Left renal pelvis (tissue), 4 donors: Measurements from ENCODE around the gene RFWD3. TPM values are rescaled to one million over a fixed set of nuclear protein-coding genes. Genes with fewer than 3 reads are reported as not detected.

Experiments
- DNase-seq, 4 donors: peaks; one replicate each; pipeline ENCODE4 v3.0.0-alpha.2; 2013; ENCODE audit warnings: low read depth in 4 of 4, low spot score in 3 of 4
- polyA plus RNA-seq, 4 donors: library from polyadenylated mRNA; unstranded; fragments of 120-200 nt; gene quantifications; one replicate each; pipeline ENCODE4 v1.2.1, GENCODE V29; 2013; ENCODE audit not compliant: insufficient read length in 4 of 4

Gene RFWD3
- polyA plus RNA-seq, 4 donors, result 18.2 to 30.3 (median 28.6) TPM

DNA sequence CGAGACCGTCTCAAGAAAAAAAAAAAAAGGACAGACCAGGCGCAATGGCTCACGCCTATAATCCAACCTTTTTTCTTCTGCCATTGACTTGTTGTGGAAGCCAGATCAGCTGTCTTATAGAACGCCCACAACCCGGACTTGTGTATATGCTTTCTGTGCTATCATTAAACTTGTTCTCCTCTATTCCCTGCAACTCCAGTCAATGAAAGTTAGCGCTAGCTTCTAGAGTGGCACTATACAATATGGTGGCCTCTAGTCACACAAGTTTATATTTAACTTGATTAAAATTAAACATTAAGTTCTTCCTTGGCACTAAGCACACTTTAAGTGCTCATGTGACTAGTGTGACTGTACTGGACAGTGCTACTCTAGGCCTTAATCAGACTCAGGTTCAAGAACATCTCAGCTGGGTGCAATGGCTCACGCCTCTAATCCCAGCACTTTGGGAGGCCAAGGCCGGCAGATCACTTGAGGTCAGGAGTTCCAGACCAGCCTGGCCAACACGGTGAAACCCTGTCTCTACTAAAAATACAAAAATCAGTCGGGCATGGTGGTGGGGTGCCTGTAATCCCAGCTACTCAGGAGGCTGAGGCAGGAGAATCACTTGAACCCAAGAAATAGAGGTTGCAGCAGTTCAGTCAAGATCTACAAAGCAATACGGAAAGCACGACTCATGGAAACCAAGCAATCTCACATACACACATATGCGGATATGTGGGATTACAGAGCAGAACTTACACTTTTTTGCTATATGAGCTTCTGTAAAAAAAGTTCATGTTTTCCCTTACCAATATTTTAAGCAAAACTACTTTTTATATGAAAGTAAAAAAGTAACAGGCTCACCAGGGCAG, 41.0 kb downstream of the RFWD3 start:
- DNase-seq, result no peak

DNA sequence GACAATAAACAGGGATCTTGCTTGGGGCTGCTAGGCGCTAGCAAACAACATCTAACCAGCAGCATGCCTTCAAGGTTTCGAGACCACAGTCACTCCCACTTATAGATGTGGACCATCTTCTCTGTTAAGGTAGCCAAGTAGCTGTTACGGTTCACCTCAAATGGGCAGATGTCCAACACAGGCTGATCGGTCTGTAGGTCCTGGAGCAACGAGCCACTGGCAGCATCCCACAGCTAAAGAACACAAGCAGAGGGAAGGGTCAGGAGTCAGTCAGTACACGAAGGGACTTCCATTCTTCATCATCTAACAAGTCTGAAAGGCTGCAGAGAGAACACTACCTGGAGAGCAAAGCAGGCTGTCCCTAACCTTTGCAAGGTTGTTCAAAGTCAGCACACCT, 42.8 kb downstream of the RFWD3 start:
- DNase-seq, result no peak

DNA sequence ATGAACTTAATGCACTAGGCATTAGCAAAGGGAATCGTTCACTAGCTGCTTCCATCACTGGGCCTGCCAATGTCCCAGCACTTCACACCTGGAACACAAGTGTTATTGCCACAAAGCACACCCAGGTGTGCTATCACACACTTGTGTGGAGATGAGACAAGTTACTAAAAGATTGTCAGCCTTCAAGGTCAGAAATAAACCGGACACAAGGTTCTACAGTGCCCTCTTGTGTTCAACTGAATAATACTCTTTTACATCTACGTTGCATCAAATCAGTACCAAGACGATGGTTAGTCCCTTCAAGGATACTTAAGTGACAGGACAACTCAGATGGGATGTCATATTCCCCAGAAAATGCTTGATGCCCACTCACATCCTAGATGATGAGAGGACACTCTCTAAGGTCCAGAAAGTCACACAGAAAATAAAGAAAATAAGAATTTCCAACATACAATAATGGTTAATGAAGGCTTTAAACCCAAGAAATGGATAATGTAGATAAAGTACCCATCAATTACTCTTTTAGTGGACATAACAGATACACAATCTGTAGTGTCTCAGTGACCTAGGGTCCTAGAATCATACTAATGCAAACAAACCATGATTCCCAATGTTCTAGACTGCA, 43.4 kb downstream of the RFWD3 start:
- no peak for DNase-seq

DNA sequence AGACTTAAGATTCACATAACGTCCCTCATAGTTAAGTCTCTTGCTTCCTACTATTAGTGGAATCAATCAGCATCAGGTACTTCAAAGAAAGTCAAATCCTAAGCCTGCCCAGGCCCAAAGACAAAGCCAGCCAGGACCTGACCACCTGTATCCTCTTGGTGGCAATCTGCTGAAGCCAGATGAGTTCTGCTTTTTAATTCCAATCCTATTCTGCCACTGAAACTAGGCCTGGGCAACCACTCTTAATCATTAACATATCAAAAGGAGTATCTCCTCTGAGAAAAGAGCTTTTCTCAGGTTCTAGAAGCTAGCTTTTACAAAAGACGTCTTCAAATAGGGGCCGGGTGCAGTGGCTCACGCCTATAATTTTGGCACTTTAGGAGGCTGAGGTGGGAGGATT, 44.7 kb downstream of the RFWD3 start:
- no peak for DNase-seq

DNA sequence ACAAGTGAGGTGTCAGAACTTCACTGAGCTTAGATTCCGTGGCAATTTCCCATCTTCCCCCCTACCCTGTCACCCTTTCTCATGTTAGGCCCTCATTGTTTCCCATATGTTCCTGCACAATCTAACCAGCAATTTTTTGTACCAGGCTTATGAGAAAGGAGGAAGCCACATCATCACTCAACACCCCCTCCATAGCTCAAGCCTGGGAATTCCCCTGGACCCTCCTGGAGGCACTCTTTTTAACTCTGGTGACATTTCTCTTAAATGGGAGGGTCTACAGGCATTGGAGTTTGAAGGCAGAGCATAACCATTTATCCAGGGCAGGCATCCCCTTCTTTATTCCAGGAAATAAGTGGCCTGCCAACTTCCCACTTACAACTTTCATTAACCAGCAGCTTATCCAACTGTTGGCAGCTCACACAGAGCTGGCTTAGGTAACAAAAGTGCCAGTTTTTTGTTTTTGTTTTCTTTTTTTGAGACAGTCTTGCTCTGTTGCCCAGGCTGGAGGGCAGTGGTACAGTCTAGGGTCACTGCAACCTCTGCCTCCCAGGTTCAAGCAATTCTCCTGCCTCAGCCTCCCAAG, 49.4 kb downstream of the RFWD3 start:
- DNase-seq, result no peak

DNA sequence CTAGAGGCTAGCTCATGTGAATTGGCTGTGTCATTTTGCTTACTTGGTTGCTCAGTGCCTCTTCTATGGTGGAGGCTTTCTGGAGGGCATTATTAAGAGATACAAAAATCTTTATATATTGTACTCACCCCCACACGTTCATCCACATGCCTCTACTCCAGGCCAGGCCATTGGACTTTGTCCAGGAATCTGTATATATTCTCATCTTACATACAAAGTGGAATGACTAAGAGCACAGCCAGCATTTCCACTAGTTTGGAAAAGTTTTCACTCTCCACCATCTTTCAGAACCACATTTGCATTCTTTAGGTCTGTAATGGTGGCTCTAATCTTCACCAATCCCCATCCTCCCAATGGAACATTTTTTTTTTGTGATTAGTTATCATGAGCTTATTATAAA, 55.0 kb downstream of the RFWD3 start:
- DNase-seq, result no peak

DNA sequence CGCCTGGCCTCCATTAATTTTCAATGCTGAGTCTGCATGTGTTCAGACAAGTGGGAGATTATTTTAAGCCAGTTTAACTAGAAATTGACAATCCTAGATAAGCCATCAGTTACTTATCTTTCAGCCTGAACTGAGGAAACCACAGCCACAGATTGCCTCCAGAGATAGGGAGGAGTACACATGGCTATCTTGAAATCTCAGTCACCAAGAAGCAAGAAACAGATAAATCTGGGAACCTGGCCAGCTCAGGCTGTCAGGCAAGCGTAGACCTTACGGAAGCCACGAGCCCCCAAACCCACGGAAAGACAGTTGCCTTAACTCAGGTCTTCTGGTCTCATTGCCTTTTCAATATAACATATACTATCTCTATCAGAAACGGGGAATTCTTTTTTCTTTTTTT, 57.7 kb downstream of the RFWD3 start:
- no peak for DNase-seq

DNA sequence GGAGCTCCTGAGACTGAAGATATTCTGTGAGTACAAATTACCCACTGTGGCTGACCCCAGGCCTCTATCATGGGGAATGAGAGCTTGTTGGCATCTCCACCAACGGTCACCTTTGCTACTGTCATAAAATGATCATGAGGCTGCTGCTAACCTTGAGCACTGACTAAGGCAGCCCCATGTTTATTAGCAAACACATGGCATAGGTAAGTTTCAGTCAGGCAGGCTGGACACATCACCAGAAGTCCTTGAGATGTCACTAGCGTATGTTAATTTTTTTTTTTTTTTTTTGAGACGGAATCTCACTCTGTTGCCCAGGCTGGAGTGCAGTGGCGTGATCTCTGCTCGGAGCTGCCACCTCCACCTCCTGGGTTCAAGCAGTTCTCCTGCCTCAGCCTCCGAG, 58.3 kb downstream of the RFWD3 start:
- no peak for DNase-seq

DNA sequence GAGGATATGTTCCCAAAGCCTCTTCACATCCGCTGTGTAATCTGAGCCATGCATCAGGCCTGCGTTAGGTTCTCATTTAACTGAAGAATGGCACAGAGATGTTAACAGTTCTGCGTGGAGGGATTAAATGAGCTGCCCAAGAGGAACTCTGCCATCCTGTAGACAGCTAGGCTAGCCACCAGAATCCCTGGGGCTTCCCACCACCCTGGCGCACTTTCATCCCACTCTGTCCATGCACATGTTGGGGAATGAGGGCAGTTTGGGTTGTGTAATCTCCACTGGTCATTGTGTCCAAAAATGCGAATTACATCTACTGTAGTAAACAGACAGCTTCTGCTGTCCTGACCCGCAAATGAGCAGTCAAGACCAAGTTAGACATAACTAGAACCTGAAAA, 58.7 kb downstream of the RFWD3 start:
- no peak for DNase-seq

DNA sequence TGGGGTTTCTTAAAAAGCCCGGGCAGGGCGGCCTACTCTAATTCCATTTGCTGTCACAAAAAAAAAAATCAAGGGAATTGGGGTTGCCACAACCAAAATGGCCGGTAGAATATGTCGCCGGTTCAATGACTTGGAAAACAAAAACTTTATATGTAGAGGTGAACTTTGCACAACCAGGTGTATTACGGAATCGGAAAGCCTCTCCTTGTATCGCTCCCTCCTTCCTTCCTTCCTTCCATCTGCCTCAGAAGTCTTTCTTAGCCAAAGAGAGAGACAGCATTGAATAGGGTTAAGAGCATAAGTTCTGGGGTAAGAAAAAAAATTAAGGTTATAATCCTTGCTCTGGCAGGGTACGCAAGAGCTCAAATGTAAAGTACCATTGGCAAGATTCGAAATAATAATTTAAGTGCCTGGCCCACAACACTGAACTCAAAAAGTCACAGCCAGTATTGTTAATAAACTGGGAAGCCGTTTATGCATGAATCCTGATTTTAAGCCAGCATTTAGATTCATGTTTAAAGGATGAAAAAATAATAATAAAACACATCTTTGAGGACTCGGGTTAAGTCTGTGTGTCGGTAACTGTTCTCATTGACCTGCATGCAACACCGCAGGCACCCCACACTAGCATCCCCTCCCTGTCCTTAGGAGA, 59.2 kb downstream of the RFWD3 start:
- no peak for DNase-seq

DNA sequence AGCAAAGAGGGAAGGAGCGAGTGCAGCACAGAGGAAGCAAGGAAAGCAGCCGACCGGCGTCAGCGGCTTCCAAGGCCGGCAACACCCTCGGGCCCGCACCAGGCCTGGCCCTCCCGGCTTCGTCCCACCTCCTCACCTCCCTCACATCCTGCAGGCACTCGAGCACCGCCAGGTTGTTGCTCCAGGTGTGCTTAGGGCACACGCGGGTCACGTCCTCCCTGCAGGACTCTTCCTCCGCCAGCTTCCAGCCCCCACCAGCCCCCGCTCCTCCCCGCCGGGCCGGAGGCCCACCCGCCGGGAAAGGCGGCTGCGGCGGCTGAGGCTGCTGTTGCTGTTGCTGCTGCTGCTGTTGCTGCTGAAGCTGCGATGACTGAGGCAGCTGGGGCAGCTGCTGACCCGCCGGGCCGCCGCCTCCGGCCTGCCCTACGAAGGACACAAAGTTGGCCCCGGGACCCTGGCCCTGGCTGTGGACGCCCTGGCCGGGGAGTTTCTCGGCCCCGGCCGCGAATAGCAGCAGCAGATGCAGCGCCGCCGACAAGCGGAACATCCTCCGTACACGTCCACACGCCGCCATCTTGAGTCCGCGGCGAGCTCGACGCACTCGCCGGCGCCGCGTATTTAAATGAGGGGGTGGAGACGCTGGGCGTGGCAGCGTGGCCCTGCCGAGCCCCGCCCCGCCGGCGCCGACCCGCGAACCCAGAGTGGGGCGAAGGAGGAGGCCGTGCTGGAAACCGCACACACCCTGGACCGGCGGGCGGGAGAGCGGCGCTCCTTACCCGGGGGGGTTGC, 60.0 kb downstream of the RFWD3 start, which contains the start of gene GLG1:
Gene GLG1 (minus strand): TSS at position 594 of the 789 bp plus-strand sequence. CDS start 20 bp downstream, at position 574.
- DNase-seq, result peak; percentile 83 to 86 (median 86)

DNA sequence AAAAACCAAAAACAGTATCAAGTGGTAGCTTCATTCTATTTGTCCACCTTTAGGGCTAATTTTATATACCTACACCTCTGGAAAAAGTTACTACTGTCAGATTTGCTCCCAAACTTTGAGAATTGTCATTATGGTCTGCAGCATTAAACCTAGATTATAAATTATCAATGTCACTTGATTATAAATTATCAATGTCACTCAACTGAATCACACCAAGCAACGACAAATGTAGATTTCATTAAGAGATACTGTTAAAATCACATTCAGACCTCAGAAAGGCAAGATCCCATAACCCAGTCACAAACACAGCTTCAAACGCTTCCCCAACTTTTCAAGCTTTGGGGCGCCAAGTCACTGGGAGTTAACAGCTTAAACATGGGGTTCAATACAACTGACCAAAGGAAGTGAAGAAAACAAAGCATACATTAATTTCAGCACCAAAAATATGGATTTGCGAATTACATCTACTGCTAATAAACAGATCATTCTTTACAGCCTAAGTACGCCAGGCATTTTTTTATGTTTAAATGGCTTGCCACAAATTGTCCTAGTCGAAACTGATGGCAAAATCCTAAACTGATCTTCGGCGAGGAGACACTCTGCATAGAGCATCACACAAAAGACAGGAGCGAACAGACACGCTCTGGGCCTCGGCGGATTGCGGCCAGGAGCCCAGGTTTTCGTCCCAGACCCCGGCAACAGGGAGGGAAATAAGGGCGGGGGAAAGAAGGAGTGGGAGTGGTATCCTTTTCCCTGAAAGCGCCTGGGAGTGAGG, 60.7 kb downstream of the RFWD3 start:
- no peak for DNase-seq

DNA sequence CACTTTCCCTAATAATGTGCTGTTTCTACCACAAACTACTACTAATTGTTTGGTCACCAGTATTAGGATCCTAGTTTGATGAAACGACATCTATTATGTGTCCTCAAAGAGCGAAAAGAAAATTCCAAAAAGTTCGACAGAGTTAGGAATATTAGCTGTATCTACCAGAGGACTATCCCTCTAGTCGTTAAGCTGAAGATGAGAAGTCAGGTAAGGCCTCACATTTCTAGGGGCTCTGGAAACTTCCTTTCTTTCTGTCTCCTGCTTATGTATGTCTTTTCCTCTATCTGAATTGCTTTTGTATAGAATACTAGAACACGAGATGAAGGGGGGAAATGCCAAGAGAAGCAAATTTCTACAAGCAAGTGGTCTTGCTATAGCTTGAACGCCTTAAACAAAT, 61.3 kb downstream of the RFWD3 start:
- no peak for DNase-seq

DNA sequence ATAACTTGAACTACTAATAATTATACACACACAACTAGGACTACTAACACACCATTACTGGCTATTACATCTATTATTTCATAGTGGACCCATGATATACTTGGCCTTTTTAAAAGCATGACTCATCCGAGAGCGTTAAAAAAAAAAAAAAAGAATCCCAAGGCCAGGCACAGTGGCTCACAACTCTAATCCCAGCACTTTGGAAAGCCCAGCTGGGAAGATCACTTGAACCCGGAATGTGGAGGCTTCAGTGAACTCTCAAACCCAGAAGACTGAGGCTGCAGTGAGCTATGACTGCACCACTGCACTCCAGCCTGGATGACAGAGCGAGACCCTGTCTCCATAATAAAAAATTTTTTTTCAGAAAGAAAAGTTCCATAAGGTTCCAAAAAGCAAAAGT, 62.8 kb downstream of the RFWD3 start:
- no peak for DNase-seq

DNA sequence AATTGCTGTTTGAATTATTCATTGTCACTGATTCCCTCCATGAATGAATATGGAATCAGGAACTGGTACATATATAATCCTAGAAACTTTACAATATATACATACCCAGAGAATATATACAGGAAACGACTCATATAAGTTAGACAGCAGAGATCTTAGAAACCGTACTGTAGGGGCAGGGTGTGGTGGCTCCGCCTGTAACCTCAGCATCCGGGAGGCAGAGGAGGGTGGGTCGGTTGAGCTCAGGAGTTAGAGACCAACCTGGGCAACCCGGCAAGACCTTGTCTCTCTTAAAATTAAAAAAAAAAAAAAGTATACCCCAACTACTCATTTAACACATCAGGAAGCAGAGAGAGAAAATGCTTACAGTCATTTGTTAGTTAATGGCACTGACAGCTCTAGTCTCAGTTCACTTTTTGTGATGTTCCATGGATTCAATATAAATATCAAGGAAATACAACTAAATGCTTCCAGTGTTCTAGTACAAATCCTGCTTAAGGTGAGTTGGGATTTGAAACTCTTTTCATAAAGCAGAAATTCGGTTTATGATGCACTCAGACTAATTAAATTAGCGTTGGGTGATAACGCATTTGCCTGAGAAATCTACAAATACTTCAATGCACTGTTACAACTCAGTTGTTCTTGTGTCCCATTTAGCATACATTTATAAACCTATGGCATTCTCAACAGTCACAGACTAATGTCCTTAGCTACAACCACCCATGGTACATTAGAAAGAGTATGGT, 65.4 kb downstream of the RFWD3 start:
- DNase-seq, result no peak

DNA sequence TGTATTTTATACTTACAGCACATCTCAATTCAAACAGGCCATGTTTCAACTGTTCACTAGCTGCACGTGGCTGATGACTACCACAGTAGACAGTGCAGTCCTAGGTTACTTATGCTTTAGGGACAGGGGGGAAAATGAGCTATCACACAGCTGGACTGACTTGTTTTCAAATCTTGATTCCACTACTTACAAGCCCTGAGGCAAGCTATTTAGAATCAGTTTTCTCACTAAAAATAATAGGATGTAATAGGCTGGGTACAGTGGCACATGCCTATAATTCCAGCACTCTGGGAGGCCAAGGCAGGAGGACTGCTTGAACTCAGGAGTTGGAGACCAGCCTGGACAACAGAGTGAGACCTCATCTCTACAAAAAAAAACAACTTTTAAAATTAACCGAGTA, 70.1 kb downstream of the RFWD3 start:
- DNase-seq, result no peak

DNA sequence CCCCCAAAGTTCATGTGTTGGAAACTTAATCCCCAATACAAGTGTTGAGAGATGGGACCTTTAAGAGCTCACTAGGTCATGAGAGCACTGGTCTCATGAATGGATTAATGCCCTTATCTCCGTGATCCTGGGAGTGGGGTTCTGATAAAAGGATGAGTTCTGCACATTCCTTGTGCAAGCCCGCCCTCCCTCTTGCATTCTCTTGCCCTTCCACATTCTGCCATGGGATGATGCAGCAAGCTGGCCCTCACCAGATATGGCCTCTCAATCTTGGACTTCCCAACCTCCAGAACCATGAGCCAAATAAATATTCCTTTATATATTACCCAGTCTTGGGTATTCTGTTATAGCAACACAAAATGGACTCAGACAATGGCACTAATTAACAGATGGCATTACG, 73.8 kb downstream of the RFWD3 start:
- DNase-seq, result no peak

DNA sequence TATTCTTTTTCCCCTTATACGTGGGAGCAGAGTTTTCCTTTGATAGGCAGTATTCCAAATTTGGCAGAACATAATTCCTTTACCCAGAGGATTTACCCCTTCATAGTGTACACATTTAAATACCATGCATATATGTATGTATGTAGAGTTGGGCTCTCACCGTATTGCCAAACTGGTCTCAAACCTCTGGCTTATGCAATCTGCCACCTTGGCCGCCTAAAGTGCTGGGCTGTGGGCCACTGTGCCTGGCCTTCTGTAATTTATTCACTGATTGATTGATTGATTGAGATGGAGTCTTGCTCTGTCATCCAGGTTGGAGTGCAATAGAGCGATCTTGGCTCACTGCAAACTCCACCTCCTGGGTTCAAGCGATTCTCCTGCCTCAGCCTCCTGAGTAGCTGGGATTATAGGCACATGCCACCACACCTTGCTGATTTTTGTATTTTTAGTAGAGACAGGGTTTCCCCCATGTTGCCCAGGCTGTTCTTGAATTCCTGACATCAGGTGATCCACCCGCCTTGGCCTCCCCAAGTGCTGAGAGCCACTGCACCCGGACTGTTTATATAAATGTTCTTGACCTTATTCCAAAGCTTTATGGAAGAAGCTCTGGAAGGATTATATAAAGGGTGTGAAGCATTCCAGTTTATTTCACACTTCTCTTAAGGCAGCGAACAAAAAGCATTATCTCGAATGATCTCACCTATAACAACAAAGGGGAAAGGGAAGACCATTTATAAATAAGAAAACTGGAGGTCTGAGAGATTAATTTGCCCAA, 74.6 kb downstream of the RFWD3 start:
- no peak for DNase-seq
